Prostate gland (tissue), 2 donors: ENCODE results near the gene THRAP3. TPM values are rescaled to one million over a fixed set of nuclear protein-coding genes. Genes with fewer than 3 reads are reported as not detected.

Experiments
- DNase-seq: peaks from one replicate; pipeline ENCODE4 v3.0.0-alpha.2; 2019; ENCODE audit warnings: low spot score
- H3K27ac ChIP-seq, 2 donors: fragments of 200-600 bp; sonication (generic); 2 replicates each; pipeline ENCODE4 v1.5.1; 2017 to 2019
- H3K27me3 ChIP-seq: fragments of 200-600 bp; sonication (generic); replicated peaks from 2 replicates; pipeline ENCODE4 v1.5.1; 2019; ENCODE audit not compliant: insufficient read depth
- H3K36me3 ChIP-seq, 2 donors: fragments of 200-600 bp; sonication (generic); 1 replicate in 1 of 2; 2 replicates in 1 of 2; pipeline versions ENCODE4 v1.5.1 to v1.8.1; 2017 to 2019
- H3K4me1 ChIP-seq: fragments of 200-600 bp; sonication (generic); replicated peaks from 2 replicates; pipeline ENCODE4 v1.5.1; 2019
- H3K4me3 ChIP-seq, 2 donors: fragments of 200-600 bp; sonication (generic); 2 replicates each; pipeline ENCODE4 v1.5.1; 2017 to 2019
- H3K9me3 ChIP-seq: fragments of 200-600 bp; sonication (generic); 2 replicates; pipeline ENCODE4 v1.5.1; 2017
- POLR2A ChIP-seq: fragments of 450-650 bp; IDR thresholded peaks from one replicate; pipeline ENCODE4 v1.6.1; 2016; ENCODE audit warnings: antibody characterized with exemption, mild to moderate bottlenecking
- POLR2AphosphoS5 ChIP-seq: sonication (generic); formaldehyde crosslinking; IDR thresholded peaks from one replicate; pipeline ENCODE4 v1.6.1; 2017; ENCODE audit warnings: antibody characterized with exemption
- WGBS: methylation state at CpG from one replicate; pipeline ENCODE4 v1.1.5; 2018; 5-methylcytosine and 5-hydroxymethylcytosine counted together
- intact Hi-C: fragments of 100-400 bp; cut with DNase I; formaldehyde crosslinking; loops from one replicate; pipeline ENCODE4 v1.14.2; 2022
- total RNA-seq, 2 donors: library from RNA; depleted of rRNA; stranded (reverse); fragments of >200 nt; gene quantifications; one replicate each; pipeline ENCODE4 v1.1.0, GENCODE V29; 2016
- TF ChIP-seq, protein P1 (sequence below), 4 experiments: fragments of 200-600 bp in 2 of 4; fragments of 450-650 bp in 2 of 4; sonication (generic) in 2 of 4; IDR thresholded peaks; 1 replicate in 3 of 4; 2 replicates in 1 of 4; pipeline ENCODE4 v1.5.1; 2016 to 2019; ENCODE audit warnings: antibody characterized with exemption in 4 of 4, mild to moderate bottlenecking in 2 of 4, moderate library complexity in 2 of 4

The THRAP3 gene
- total RNA-seq, 2 donors from 2014 or later, result 100 to 123 TPM

DNA sequence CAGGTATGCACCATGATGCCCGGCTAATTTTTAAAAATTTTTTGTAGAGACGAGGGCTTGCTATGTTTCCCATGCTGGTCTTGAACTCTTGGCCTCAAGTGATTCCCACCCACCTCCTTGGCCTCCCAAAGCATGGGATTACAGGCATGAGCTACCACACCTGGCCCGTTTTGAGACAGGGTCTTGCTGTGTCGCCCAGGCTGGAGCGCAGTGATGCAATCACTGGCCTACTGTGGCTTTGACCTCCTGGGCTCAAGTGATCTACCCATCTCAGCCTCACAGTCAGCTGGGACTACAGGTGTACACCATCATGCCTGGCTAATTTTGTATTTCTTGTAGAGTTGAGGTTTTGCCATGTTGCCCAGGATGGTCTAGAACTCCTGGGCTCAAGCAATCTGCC, 74.4 kb downstream of the THRAP3 start:
- no peak for DNase-seq
- WGBS, result 91% methylated on average over 5 of the region's 5 CpGs

DNA sequence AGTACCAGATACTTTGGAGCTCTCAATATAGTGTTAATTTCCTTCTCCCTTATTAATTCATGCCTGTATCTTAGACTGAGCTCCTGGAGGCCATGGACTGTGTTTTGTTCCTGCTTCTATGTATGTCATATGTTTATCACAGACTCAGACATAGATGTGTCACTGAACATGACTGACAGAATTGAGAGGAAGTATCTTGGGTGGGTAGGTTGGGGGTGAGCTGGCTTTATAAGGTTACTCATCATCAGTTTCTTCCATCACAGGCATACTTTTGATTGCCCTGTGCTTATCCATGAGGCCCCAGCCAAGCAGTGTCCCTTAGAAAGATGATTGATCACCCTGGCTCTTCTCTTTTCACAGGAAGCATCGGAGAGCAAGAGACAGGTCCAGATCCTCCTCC, 76.3 kb downstream of the THRAP3 start:
- H3K9me3 ChIP-seq, result no peaks in the 10 kb centered on the region
- H3K27me3 ChIP-seq, result no peaks in the 10 kb centered on the region
- H3K4me1 ChIP-seq, result peaks cover 18% of the 10 kb centered on the region
- H3K27ac ChIP-seq, result peak overlapping the region; percentile 80 to 87
- TF ChIP-seq POLR2AphosphoS5, result no peak
- no peak for TF ChIP-seq POLR2A
- TF ChIP-seq, protein P1, sequence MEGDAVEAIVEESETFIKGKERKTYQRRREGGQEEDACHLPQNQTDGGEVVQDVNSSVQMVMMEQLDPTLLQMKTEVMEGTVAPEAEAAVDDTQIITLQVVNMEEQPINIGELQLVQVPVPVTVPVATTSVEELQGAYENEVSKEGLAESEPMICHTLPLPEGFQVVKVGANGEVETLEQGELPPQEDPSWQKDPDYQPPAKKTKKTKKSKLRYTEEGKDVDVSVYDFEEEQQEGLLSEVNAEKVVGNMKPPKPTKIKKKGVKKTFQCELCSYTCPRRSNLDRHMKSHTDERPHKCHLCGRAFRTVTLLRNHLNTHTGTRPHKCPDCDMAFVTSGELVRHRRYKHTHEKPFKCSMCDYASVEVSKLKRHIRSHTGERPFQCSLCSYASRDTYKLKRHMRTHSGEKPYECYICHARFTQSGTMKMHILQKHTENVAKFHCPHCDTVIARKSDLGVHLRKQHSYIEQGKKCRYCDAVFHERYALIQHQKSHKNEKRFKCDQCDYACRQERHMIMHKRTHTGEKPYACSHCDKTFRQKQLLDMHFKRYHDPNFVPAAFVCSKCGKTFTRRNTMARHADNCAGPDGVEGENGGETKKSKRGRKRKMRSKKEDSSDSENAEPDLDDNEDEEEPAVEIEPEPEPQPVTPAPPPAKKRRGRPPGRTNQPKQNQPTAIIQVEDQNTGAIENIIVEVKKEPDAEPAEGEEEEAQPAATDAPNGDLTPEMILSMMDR (IDR thresholded peaks at IDR 0.05), result no peak
- no peak for DNase-seq
- no peak overlapping the region for H3K4me3 ChIP-seq
- H3K36me3 ChIP-seq, result peaks cover 13 to 24% of the 10 kb centered on the region in 2 donors
- intact Hi-C loops, result no loop called here
- 92% methylated on average over 1 of the region's 1 CpG for WGBS

More for the DNA sequence above, 74.4 kb downstream of the THRAP3 start:
- Histone ChIP-seq H3K36me3 (peaks cover 11 to 21% of the 10 kb centered on the region in 2 donors), H3K9me3 (no peaks in the 10 kb centered on the region), H3K27ac (peak overlapping the region; percentile 80 to 87), H3K4me3 (no peak overlapping the region), H3K27me3 (no peaks in the 10 kb centered on the region), H3K4me1 (peaks cover 18% of the 10 kb centered on the region)
- intact Hi-C loops, result no loop called here
- TF ChIP-seq POLR2A (no peak), POLR2AphosphoS5 (no peak)
- TF ChIP-seq, protein P1 (IDR thresholded peaks at IDR 0.05), result no peak

DNA sequence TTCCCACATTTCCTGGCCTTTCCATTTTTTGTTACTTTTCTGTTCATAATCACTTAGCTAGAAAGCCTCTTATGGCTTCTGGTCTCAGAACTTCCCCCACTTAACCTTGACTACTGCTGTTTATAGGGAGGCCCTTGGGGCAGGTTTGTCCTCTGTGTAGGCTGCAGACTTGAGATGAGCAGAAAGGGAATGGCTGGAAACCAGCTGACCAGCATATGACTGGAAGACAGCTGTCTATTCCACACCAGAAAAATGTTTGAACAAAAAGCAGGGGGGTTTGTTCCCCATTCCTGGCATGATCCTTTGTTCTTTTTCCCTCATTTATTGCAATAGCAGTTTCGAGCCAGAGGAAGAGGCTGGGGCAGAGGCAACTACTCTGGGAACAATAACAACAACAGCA, 77.0 kb downstream of the THRAP3 start:
- Histone ChIP-seq H3K9me3 (no peaks in the 10 kb centered on the region), H3K27ac (peak overlapping the region; percentile 80 to 87), H3K27me3 (no peaks in the 10 kb centered on the region), H3K4me1 (peaks cover 18% of the 10 kb centered on the region), H3K4me3 (no peak overlapping the region), H3K36me3 (peaks cover 13 to 24% of the 10 kb centered on the region in 2 donors)
- no peak for DNase-seq
- TF ChIP-seq, protein P1 (IDR thresholded peaks at IDR 0.05), result no peak
- TF ChIP-seq POLR2AphosphoS5 (no peak), POLR2A (no peak)
- 65% methylated on average over 1 of the region's 1 CpG for WGBS
- intact Hi-C loops, result no loop called here

DNA sequence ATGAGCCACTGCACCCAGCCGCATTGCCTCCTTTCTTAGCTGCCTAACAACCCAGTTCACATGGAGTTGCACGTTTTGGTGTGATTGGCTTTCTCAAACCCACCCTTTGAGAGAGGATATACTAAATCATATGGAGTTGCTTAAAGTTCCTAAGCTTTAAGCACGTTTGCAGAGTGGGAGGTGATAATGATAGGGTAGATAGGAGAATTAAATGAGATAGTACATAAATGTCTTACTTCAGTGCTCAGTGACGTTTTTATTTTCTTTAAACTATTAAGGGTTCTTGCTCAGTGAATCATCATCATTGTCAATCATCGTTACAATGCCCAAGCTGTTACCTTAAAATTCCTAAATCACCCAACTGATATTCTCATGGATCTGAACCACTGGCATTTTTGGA, 79.0 kb downstream of the THRAP3 start:
- H3K27ac ChIP-seq, result peak overlapping the region in 1 of 2 donors; percentile 21
- no peaks in the 10 kb centered on the region for H3K9me3 ChIP-seq
- H3K4me1 ChIP-seq, result peaks cover 11% of the 10 kb centered on the region
- peaks cover 13 to 24% of the 10 kb centered on the region in 2 donors for H3K36me3 ChIP-seq
- no peak for TF ChIP-seq POLR2AphosphoS5
- TF ChIP-seq, protein P1 (IDR thresholded peaks at IDR 0.05), result no peak
- TF ChIP-seq POLR2A, result no peak
- 65% methylated on average over 5 of the region's 5 CpGs for WGBS
- intact Hi-C loops, result no loop called here
- no peak overlapping the region for H3K4me3 ChIP-seq
- DNase-seq, result no peak
- no peaks in the 10 kb centered on the region for H3K27me3 ChIP-seq

DNA sequence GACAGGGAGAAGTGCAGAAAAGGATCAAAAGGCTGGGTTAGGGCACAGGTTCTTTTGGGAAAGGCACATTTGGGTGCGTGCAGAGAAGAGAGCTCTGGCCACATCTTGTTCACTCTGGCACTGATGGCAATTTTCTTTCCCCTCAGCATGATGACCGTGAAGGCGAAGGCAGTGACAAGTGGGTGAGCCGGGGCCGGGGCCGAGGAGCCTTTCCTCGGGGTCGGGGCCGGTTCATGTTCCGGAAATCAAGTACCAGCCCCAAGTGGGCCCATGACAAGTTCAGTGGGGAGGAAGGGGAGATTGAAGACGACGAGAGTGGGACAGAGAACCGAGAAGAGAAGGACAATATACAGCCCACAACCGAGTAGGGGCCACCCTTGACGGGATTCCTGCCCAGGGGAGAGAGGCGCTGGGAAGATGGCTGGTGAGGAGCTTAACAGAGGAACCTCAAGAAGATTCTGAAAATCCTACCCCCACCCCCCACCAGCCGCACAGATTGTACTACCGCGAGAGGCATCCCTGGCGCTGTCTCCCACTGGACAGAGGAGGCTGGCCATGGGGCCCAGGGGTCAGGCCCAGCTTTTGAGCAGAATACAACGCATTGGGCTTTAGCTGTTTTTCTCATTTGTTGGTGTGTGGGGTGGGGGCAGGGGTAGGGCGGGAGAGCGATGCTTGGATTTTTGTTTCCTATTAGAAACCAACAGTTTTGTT, 79.6 kb downstream of the THRAP3 start:
- Histone ChIP-seq H3K27ac (peak overlapping the region in 1 of 2 donors; percentile 21), H3K4me3 (no peak overlapping the region), H3K27me3 (no peaks in the 10 kb centered on the region), H3K9me3 (no peaks in the 10 kb centered on the region), H3K4me1 (peaks cover 7% of the 10 kb centered on the region), H3K36me3 (peaks cover 13 to 24% of the 10 kb centered on the region in 2 donors)
- WGBS, result 89% methylated on average over 23 of the region's 23 CpGs
- intact Hi-C loops, result no loop called here
- TF ChIP-seq POLR2A (no peak), POLR2AphosphoS5 (no peak)
- DNase-seq, result no peak
